Gastrocnemius medialis (tissue), 4 donors: Measurements from ENCODE around the gene SPRY4. TPM values are rescaled to one million over a fixed set of nuclear protein-coding genes. Genes with fewer than 3 reads are reported as not detected.

Experiments
- ATAC-seq, 2 donors: fragments of 150-250 bp; one replicate each; pipeline ENCODE4 v1.9.1; 2016
- DNase-seq, 2 donors: peaks; one replicate each; pipeline ENCODE4 v3.0.0-alpha.2; 2019
- H3K27ac ChIP-seq, 4 donors: fragments of 200-600 bp; sonication (generic); 1 replicate in 1 of 4; 2 replicates in 3 of 4; pipeline ENCODE4 v1.5.1; 2016 to 2018; ENCODE audit warnings: mild to moderate bottlenecking in 2 of 4, moderate library complexity in 1 of 4
- H3K27me3 ChIP-seq, 3 donors: fragments of 200-600 bp; sonication (generic) in 2 of 3; 1 replicate in 1 of 3; 2 replicates in 2 of 3; pipeline versions ENCODE4 v1.5.1 to v1.6.0; 2016 to 2019; ENCODE audit warnings: mild to moderate bottlenecking in 1 of 3, moderate library complexity in 1 of 3
- H3K36me3 ChIP-seq, 2 donors: fragments of 200-600 bp; sonication (generic) in 1 of 2; one replicate each; pipeline ENCODE4 v1.5.1; 2017 to 2018
- H3K4me1 ChIP-seq, 2 donors: fragments of 200-600 bp; sonication (generic) in 1 of 2; one replicate each; pipeline ENCODE4 v1.5.1; 2016 to 2017; ENCODE audit warnings: mild to moderate bottlenecking in 2 of 2
- H3K4me3 ChIP-seq, 4 donors: fragments of 200-600 bp; sonication (generic) in 3 of 4; 1 replicate in 1 of 4; 2 replicates in 3 of 4; pipeline ENCODE4 v1.5.1; 2016 to 2019; ENCODE audit warnings: mild to moderate bottlenecking in 2 of 4
- H3K9me3 ChIP-seq, 3 donors: fragments of 200-600 bp; sonication (generic) in 2 of 3; 1 replicate in 1 of 3; 2 replicates in 2 of 3; pipeline ENCODE4 v1.5.1; 2016 to 2019
- POLR2A ChIP-seq, 2 donors: fragments of 450-650 bp; IDR thresholded peaks; one replicate each; pipeline ENCODE4 v1.6.1; 2017; ENCODE audit warnings: antibody characterized with exemption in 2 of 2, mild to moderate bottlenecking in 2 of 2, moderate library complexity in 2 of 2
- in situ Hi-C, 4 donors: fragments of 200-750 bp; cut with MboI; loops; one replicate each; pipeline versions ENCODE4 v1.15.0 to v1.8.0; 2017; ENCODE audit warnings: low sequenced_read_pairs in 4 of 4
- intact Hi-C: fragments of 100-400 bp; cut with DNase I; formaldehyde crosslinking; loops from one replicate; pipeline ENCODE4 v1.15.1; 2023; ENCODE audit warnings: low total_unique reads
- total RNA-seq, 4 donors: library from RNA; depleted of rRNA; stranded (reverse); fragments of >200 nt; gene quantifications; one replicate each; pipeline versions ENCODE4 v1.1.0 to v1.2.3, GENCODE V29; 2016
- TF ChIP-seq, protein P1 (sequence below), 5 experiments: fragments of 450-650 bp in 3 of 5; fragments of 200-600 bp in 2 of 5; sonication (generic) in 2 of 5; IDR thresholded peaks in 4 of 5; conservative IDR thresholded peaks in 1 of 5; 1 replicate in 4 of 5; 2 replicates in 1 of 5; pipeline ENCODE4 v1.5.1; 2016 to 2019; ENCODE audit warnings: antibody characterized with exemption in 5 of 5, mild to moderate bottlenecking in 3 of 5, moderate library complexity in 3 of 5

The SPRY4 gene, protein sequence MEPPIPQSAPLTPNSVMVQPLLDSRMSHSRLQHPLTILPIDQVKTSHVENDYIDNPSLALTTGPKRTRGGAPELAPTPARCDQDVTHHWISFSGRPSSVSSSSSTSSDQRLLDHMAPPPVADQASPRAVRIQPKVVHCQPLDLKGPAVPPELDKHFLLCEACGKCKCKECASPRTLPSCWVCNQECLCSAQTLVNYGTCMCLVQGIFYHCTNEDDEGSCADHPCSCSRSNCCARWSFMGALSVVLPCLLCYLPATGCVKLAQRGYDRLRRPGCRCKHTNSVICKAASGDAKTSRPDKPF
- 1 to 10 TPM; 4.3 to 6.9 (median 5.9) TPM for total RNA-seq

GRCh38 chr5:142324871-142325724 lies at the start of gene SPRY4:
SPRY4 (minus strand) TSS chr5:142325021; CDS start chr5:142315108, 9,913 bp downstream.
- TF ChIP-seq POLR2A (IDR thresholded peaks at IDR 0.05): peak; percentile 63 to 82
- TF ChIP-seq, protein P1, sequence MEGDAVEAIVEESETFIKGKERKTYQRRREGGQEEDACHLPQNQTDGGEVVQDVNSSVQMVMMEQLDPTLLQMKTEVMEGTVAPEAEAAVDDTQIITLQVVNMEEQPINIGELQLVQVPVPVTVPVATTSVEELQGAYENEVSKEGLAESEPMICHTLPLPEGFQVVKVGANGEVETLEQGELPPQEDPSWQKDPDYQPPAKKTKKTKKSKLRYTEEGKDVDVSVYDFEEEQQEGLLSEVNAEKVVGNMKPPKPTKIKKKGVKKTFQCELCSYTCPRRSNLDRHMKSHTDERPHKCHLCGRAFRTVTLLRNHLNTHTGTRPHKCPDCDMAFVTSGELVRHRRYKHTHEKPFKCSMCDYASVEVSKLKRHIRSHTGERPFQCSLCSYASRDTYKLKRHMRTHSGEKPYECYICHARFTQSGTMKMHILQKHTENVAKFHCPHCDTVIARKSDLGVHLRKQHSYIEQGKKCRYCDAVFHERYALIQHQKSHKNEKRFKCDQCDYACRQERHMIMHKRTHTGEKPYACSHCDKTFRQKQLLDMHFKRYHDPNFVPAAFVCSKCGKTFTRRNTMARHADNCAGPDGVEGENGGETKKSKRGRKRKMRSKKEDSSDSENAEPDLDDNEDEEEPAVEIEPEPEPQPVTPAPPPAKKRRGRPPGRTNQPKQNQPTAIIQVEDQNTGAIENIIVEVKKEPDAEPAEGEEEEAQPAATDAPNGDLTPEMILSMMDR (IDR thresholded peaks at IDR 0.05 in 4 of 5, conservative IDR thresholded peaks at IDR 0.05 in 1 of 5): peak in 1 of 5 experiments; percentile 2
- intact Hi-C loops: loop anchor here (2.0 to 10.0 kb wide), 4 partner anchors 32 to 222 kb away; no protein-coding TSS in a partner anchor
- Histone ChIP-seq H3K4me3 (peak within 1 kb of the TSS; percentile 64 to 75 (median 70)), H3K36me3 (no peaks in the 10 kb centered on the region), H3K27me3 (peaks cover 19 to 32% (median 27%) of the 10 kb centered on the region in 3 donors), H3K4me1 (peaks cover 23 to 33% of the 10 kb centered on the region in 2 donors), H3K27ac (peak within 1 kb of the TSS; percentile 70 to 78 (median 77)), H3K9me3 (no peaks in the 10 kb centered on the region)
- DNase-seq: peak; percentile 71 to 79
- ATAC-seq: peak; percentile 72 to 74
- in situ Hi-C loops: no loop called here

- H3K4me3 ChIP-seq: no peak overlapping the region
- TF ChIP-seq POLR2A (IDR thresholded peaks at IDR 0.05): no peak
- TF ChIP-seq, protein P1 (IDR thresholded peaks at IDR 0.05 in 4 of 5, conservative IDR thresholded peaks at IDR 0.05 in 1 of 5): no peak
- no peak overlapping the region for H3K27ac ChIP-seq
- ATAC-seq: no peak
- no peak for DNase-seq
- intact Hi-C loops (no loop called here), in situ Hi-C loops (no loop called here)
- H3K27me3 ChIP-seq: no peaks in the 10 kb centered on the region
- H3K36me3 ChIP-seq: no peaks in the 10 kb centered on the region
- H3K9me3 ChIP-seq: no peaks in the 10 kb centered on the region
- peaks cover 0 to 7% of the 10 kb centered on the region in 2 donors for H3K4me1 ChIP-seq
Observed at GRCh38 chr5:142368529-142368928, 43.7 kb upstream of the SPRY4 start.

GRCh38 chr5:142366007-142366406 lies 41.2 kb upstream of the SPRY4 start:
- TF ChIP-seq, protein P1 (IDR thresholded peaks at IDR 0.05 in 4 of 5, conservative IDR thresholded peaks at IDR 0.05 in 1 of 5): no peak
- TF ChIP-seq POLR2A (IDR thresholded peaks at IDR 0.05): no peak
- H3K4me1 ChIP-seq: peaks cover 8 to 11% of the 10 kb centered on the region in 2 donors
- in situ Hi-C loops: no loop called here
- no peak for ATAC-seq
- no peaks in the 10 kb centered on the region for H3K36me3 ChIP-seq
- intact Hi-C loops: no loop called here
- H3K27me3 ChIP-seq: no peaks in the 10 kb centered on the region
- H3K9me3 ChIP-seq: no peaks in the 10 kb centered on the region
- H3K27ac ChIP-seq: no peak overlapping the region
- DNase-seq: no peak
- H3K4me3 ChIP-seq: no peak overlapping the region

GRCh38 chr5:142364251-142365145 lies 39.7 kb upstream of the SPRY4 start:
- DNase-seq: peak; percentile 13 to 54
- Histone ChIP-seq H3K36me3 (no peaks in the 10 kb centered on the region), H3K27me3 (peaks cover 0 to 4% (median 0%) of the 10 kb centered on the region in 3 donors), H3K27ac (peak overlapping the region; percentile 66 to 80 (median 68)), H3K9me3 (no peaks in the 10 kb centered on the region), H3K4me3 (no peak overlapping the region), H3K4me1 (peaks cover 8 to 11% of the 10 kb centered on the region in 2 donors)
- intact Hi-C loops (no loop called here), in situ Hi-C loops (no loop called here)
- TF ChIP-seq, protein P1 (IDR thresholded peaks at IDR 0.05 in 4 of 5, conservative IDR thresholded peaks at IDR 0.05 in 1 of 5): no peak
- TF ChIP-seq POLR2A (IDR thresholded peaks at IDR 0.05): no peak
- peak in 1 of 2 donors; percentile 45 for ATAC-seq
